Calu3 (cell line): ENCODE measurements around the gene CCL19. TPM values are rescaled to one million over a fixed set of nuclear protein-coding genes. Genes with fewer than 3 reads are reported as not detected.

Experiments used
- BruUV-seq: library from RNA; stranded (reverse); fragments of 400-500 nt; replicated peaks from 2 replicates; lab custom pipeline; 2021; lab: Mats Ljungman, UMichigan
- CTCF ChIA-PET: fragments of 300-600 bp; sonication (Branson Sonifier 250); formaldehyde crosslinking; loops from one replicate; lab custom pipeline; 2022; ENCODE audit warnings: antibody characterized with exemption; lab: Charles Lee
- DNase-seq: peaks from one replicate; pipeline ENCODE4 v3.0.0; 2022
- H3K27ac Mint-ChIP-seq: one replicate; pipeline ENCODE4 v1.8.0; 2022; ENCODE audit warnings: mixed read lengths; ENCODE audit not compliant: unreplicated experiment
- H3K27me3 Mint-ChIP-seq: one replicate; pipeline ENCODE4 v1.8.0; 2022; ENCODE audit warnings: mixed read lengths; ENCODE audit not compliant: unreplicated experiment
- H3K36me3 Mint-ChIP-seq: one replicate; pipeline ENCODE4 v1.8.0; 2022; ENCODE audit warnings: mild to moderate bottlenecking, moderate library complexity, mixed read lengths; ENCODE audit not compliant: insufficient read depth, unreplicated experiment
- H3K4me1 Mint-ChIP-seq: one replicate; pipeline ENCODE4 v1.8.0; 2022; ENCODE audit warnings: mild to moderate bottlenecking, low read depth, mixed read lengths; ENCODE audit not compliant: unreplicated experiment
- H3K4me3 Mint-ChIP-seq: one replicate; pipeline ENCODE4 v1.8.0; 2022; ENCODE audit warnings: mild to moderate bottlenecking, low read depth, moderate library complexity, mixed read lengths; ENCODE audit not compliant: unreplicated experiment
- H3K9me3 Mint-ChIP-seq: one replicate; pipeline ENCODE4 v1.8.0; 2022; ENCODE audit warnings: low read depth, mixed read lengths; ENCODE audit not compliant: unreplicated experiment
- intact Hi-C: fragments of 100-400 bp; cut with micrococcal nuclease; formaldehyde crosslinking; loops from one replicate; pipeline ENCODE4 v1.10.0; 2022; ENCODE audit not compliant: unreplicated experiment
- total RNA-seq: library from RNA; stranded (reverse); gene quantifications from 2 replicates; pipeline ENCODE4 v1.2.3, GENCODE V29; 2022
- TF ChIP-seq, protein P1 (sequence below): fragments of 200-600 bp; IDR thresholded peaks from one replicate; pipeline ENCODE4 v1.8.0; 2022; ENCODE audit warnings: antibody characterized with exemption; ENCODE audit not compliant: unreplicated experiment

Gene CCL19
- total RNA-seq, 1 experiment from 2014 or later = not detected

- H3K36me3 Mint-ChIP-seq = peaks cover 15% of the 10 kb centered on the region
- no peaks in the 10 kb centered on the region for H3K9me3 Mint-ChIP-seq
- H3K4me1 Mint-ChIP-seq = no peaks in the 10 kb centered on the region
- no peak within 1 kb of the TSS for H3K4me3 Mint-ChIP-seq
- H3K27ac Mint-ChIP-seq = no peak within 1 kb of the TSS
- BruUV-seq = no TSS peak
- TF ChIP-seq, protein P1, sequence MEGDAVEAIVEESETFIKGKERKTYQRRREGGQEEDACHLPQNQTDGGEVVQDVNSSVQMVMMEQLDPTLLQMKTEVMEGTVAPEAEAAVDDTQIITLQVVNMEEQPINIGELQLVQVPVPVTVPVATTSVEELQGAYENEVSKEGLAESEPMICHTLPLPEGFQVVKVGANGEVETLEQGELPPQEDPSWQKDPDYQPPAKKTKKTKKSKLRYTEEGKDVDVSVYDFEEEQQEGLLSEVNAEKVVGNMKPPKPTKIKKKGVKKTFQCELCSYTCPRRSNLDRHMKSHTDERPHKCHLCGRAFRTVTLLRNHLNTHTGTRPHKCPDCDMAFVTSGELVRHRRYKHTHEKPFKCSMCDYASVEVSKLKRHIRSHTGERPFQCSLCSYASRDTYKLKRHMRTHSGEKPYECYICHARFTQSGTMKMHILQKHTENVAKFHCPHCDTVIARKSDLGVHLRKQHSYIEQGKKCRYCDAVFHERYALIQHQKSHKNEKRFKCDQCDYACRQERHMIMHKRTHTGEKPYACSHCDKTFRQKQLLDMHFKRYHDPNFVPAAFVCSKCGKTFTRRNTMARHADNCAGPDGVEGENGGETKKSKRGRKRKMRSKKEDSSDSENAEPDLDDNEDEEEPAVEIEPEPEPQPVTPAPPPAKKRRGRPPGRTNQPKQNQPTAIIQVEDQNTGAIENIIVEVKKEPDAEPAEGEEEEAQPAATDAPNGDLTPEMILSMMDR = no peak
- CTCF ChIA-PET = interaction anchor here (0.6 kb wide), 1 partner anchor 377 kb away, joined by 4 read pairs; no protein-coding TSS in a partner anchor
- DNase-seq = no peak
- intact Hi-C loops = no loop called here
- no peaks in the 10 kb centered on the region for H3K27me3 Mint-ChIP-seq
Observed at GRCh38 chr9:34662526-34663302, 28.4 kb downstream of the CCL19 start, which contains the start of gene CCL27. Gene CCL27, minus strand, starts transcription at chr9:34662657. Its CDS starts 24 bp downstream, at chr9:34662633.

DNA sequence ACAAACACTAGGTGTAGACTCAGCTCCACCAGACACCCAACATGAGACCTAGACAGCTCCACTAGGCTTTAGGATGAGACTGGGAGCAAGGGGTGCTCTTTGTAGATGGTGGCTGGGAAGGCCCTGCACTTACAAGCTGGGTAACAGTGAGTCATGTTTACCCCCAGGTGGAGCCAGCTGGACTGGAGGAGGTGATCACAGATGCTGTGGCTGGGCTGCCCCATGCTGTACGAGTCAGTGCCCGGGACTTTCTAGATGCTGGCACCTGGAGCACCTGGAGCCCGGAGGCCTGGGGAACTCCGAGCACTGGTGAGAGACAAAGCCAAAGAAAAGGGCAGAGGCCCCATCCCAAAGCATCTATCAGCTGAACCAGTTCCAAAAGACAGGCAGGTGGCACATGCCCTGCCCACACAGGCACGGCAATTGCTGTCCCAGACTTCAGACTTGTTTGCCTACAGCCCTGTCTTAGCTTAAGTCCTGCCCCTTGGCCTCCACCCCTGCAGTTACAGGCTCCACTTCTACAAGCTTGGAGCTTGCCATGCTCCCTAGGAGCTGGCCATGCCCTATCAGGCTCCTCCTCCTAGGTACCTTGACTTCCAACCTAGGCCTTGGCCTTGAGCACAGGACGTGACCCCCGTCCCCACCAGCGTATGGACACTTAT, 31.4 kb downstream of the CCL19 start:
- no peak overlapping the region for H3K4me3 Mint-ChIP-seq
- no peak for DNase-seq

DNA sequence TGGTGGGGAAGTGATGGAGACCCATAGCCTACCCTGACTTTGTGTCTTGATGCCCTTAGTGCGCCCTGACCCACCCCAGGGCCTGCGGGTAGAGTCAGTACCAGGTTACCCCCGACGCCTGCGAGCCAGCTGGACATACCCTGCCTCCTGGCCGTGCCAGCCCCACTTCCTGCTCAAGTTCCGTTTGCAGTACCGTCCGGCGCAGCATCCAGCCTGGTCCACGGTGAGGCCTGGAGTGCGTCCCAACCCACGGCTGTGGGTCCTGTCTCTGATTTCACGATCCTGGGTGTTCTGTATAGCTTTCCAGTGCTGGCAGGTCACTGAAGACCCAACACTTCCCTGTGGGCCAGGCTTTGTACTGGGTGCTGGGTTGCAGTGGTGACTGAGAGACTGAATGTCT, 32.6 kb downstream of the CCL19 start:
- H3K36me3 Mint-ChIP-seq = peaks cover 5% of the 10 kb centered on the region
- TF ChIP-seq, protein P1 = no peak
- H3K4me1 Mint-ChIP-seq = no peaks in the 10 kb centered on the region
- BruUV-seq = no TSS peak
- DNase-seq = no peak
- intact Hi-C loops = no loop called here
- peaks cover 19% of the 10 kb centered on the region for H3K27me3 Mint-ChIP-seq
- CTCF ChIA-PET = no interaction called here
- H3K27ac Mint-ChIP-seq = no peak overlapping the region
- H3K4me3 Mint-ChIP-seq = no peak overlapping the region
- H3K9me3 Mint-ChIP-seq = no peaks in the 10 kb centered on the region

More for the DNA sequence above, 31.4 kb downstream of the CCL19 start:
- intact Hi-C loops = no loop called here
- no peak overlapping the region for H3K27ac Mint-ChIP-seq
- CTCF ChIA-PET = no interaction called here
- peaks cover 6% of the 10 kb centered on the region for H3K27me3 Mint-ChIP-seq
- H3K9me3 Mint-ChIP-seq = no peaks in the 10 kb centered on the region
- TF ChIP-seq, protein P1 = no peak
- H3K4me1 Mint-ChIP-seq = no peaks in the 10 kb centered on the region
- peaks cover 2% of the 10 kb centered on the region for H3K36me3 Mint-ChIP-seq
- BruUV-seq = no TSS peak

- intact Hi-C loops = no loop called here
- CTCF ChIA-PET = no interaction called here
- Mint-ChIP-seq H3K9me3 (no peaks in the 10 kb centered on the region), H3K4me3 (no peak overlapping the region), H3K27me3 (peaks cover 20% of the 10 kb centered on the region), H3K27ac (no peak overlapping the region), H3K36me3 (peaks cover 9% of the 10 kb centered on the region), H3K4me1 (peaks cover 13% of the 10 kb centered on the region)
- BruUV-seq = no TSS peak
- TF ChIP-seq, protein P1 = no peak
- no peak for DNase-seq
Observed at GRCh38 chr9:34656992-34657391, 34.1 kb downstream of the CCL19 start.
